Measurements from ENCODE around the gene TRIM37.

Gene TRIM37

GRCh38 chr17:59131131-59131530 is 24.5 kb upstream of the TRIM37 start:
- TF ChIP-seq ZNF274 (IDR thresholded peaks at IDR 0.05; ENCODE audit: low read depth, low read length), result no peak
- no peak overlapping the region for H3K4me3 ChIP-seq (ENCODE audit: low read length)

GRCh38 chr17:59129814-59130213 is 23.1 kb upstream of the TRIM37 start:
- TF ChIP-seq ZNF274 (IDR thresholded peaks at IDR 0.05; ENCODE audit: low read depth, low read length), result no peak
- no peak overlapping the region for H3K4me3 ChIP-seq (ENCODE audit: low read length)

- no peak overlapping the region for H3K4me3 ChIP-seq (ENCODE audit: low read length)
- TF ChIP-seq ZNF274 (IDR thresholded peaks at IDR 0.05; ENCODE audit: low read depth, low read length), result no peak
Measured at GRCh38 chr17:59126809-59127417, 20.2 kb upstream of the TRIM37 start.

DNA sequence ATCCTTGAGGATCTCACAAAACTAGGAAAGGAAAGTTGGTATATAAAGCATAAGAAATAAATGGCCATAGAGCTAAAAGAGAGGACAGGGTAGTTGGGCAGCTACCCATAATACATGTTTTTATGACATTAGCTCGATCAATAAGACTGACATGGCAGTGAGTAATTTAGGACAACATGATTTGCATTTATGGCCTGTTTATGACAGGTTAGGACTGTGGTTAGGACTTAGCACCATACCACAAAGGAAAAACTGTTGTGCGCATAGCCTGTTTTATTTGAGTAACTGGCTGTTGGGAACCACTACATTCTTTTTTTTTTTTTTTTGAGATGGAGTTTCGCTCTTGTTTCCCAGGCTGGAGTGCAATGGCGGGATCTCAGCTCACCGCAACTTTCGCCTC is 18.0 kb upstream of the TRIM37 start:
- no peak overlapping the region for H3K4me3 ChIP-seq (ENCODE audit: low read length)
- no peak for TF ChIP-seq ZNF274 (IDR thresholded peaks at IDR 0.05; ENCODE audit: low read depth, low read length)

DNA sequence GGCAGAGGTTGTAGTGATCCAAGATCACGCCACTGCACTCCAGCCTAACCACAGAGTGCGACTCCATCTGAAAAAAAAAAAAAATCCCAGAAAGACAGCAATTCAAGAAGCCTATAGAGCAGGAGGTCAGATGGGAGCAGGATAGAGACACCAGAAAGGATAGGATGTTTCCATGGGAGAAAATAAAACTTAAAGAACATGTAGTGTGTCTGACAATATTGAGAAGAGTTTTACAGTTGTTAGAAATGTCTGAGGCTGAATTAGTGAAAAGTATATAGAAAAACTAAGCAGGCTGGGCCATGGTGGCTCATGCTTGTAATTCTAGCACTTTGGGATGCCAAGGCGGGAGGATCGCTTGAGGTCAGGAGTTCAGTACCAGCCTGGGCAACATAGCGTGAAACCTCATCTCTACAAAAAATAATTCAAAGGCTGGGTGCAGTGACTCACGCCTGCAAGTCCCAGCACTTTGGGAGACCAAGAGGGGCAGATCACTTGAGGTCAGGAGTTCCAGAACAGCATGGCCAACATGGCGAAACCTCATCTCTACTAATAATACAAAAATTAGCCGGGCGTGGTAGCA is 15.3 kb upstream of the TRIM37 start:
- TF ChIP-seq ZNF274 (IDR thresholded peaks at IDR 0.05; ENCODE audit: low read depth, low read length), result no peak
- H3K4me3 ChIP-seq (ENCODE audit: low read length), result no peak overlapping the region

DNA sequence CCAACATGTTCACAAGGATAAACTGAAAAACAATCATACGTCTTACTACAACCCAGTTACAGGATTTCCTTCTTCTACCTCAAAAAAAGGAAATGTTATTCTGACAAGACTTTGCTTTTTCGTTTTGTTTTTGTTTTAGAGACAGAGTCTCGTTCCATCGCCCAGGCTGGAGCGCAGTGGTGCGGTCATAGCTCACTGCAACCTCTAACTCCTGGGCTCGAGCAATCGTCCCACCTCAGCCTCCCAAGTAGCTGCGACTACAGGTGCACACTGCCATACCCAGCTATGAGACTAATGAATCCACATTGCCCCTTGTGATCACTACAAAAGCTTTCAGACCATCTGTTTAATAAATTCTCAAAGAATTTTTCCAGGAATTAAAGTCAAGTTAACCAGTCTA is 8.8 kb upstream of the TRIM37 start:
- TF ChIP-seq ZNF274 (IDR thresholded peaks at IDR 0.05; ENCODE audit: low read depth, low read length), result no peak
- no peak overlapping the region for H3K4me3 ChIP-seq (ENCODE audit: low read length)

DNA sequence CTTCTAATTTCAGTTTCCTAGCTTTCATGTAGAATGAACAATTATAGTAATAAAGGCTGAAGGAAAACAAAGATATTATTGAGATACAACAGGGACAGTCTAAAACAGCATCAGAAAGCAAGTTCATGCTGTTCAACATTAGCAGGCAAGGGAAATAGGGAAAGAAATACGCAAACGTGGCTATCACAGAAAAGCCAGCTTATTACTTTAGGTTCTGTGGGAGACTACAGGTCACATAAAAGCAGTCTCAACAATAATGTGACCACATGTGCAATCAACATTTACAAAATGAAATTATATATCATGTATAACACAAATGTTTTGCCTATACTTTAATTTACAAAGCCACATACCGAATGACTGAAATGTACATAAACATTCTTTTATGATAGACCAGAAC is 4.9 kb upstream of the TRIM37 start:
- H3K4me3 ChIP-seq (ENCODE audit: low read length), result no peak overlapping the region
- no peak for TF ChIP-seq ZNF274 (IDR thresholded peaks at IDR 0.05; ENCODE audit: low read depth, low read length)

GRCh38 chr17:59110973-59111372 is 4.3 kb upstream of the TRIM37 start:
- no peak for TF ChIP-seq ZNF274 (IDR thresholded peaks at IDR 0.05; ENCODE audit: low read depth, low read length)

DNA sequence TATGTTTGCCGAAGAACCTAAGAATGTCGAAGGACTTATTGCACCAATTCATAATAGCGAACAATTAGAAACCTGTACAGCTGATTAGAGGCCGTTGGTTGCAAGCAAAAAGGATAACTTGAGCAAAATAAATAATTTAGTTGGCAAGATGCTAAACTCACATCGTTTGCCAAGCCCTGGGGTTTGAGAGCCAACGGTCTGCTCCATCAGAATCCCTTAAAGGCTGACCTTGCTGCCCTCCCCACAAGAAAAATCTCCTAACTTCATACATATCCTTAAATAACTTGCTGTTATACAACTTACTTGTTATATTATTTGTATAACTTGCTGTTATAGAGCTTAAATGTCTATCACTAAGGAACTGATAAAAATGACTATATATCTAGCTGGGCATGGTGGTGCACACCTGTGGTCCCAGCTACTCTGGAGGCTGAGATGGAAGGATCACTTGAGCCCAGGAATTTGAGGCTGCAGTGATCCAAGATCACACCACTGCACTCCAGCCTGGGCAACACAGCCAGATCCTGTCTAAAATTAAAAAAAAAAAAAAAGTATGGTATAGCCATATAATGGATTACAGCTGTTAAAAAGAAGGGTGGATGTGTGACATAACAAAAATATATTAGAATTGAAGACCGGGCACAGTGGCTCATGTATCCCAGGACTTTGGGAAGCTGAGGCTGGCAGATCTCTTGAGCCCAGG is 1.9 kb upstream of the TRIM37 start:
- no peak overlapping the region for H3K4me3 ChIP-seq (ENCODE audit: low read length)
- no peak for TF ChIP-seq ZNF274 (IDR thresholded peaks at IDR 0.05; ENCODE audit: low read depth, low read length)

More at GRCh38 chr17:59110973-59111372, 4.3 kb upstream of the TRIM37 start:
- no peak overlapping the region for H3K4me3 ChIP-seq (ENCODE audit: low read length)

- peak overlapping the region; percentile 85 for H3K4me3 ChIP-seq (ENCODE audit: low read length)
- TF ChIP-seq ZNF274 (IDR thresholded peaks at IDR 0.05; ENCODE audit: low read depth, low read length), result no peak
Measured at GRCh38 chr17:59107306-59107670, 608 bp upstream of the TRIM37 start.

DNA sequence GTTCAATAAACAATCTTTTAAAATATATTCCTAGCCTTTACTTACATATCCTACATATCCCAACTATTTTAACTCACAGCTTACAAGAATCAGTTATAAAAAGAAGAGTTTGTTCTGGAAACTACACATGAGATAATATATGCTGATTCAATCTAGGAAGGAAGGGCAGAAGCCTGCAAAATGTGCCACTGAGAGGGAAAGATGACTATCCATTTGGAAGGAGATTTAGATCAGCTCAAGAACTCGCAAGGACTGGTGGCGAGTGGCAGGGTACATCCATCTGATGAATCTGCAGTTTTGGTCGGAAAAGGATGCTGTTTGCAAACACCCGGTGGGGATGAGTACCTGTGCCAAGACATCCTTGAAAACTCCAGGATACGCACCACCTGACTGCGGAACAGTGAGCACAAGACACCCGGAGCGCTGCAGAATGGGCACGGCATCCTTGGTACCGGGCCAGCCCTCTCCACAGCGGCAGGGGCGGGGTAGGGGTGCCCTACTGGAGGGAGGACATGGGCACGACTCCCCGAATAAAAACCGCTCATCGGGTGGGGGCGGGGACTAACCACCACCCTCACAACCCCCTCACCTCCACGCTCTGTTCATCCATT is 723 bp downstream of the TRIM37 start:
- no peak for TF ChIP-seq ZNF274 (IDR thresholded peaks at IDR 0.05; ENCODE audit: low read depth, low read length)
- H3K4me3 ChIP-seq (ENCODE audit: low read length), result peak overlapping the region; percentile 86

- TF ChIP-seq ZNF274 (IDR thresholded peaks at IDR 0.05; ENCODE audit: low read depth, low read length), result no peak
- no peak overlapping the region for H3K4me3 ChIP-seq (ENCODE audit: low read length)
Measured at GRCh38 chr17:59101178-59101577, 5.5 kb downstream of the TRIM37 start.

DNA sequence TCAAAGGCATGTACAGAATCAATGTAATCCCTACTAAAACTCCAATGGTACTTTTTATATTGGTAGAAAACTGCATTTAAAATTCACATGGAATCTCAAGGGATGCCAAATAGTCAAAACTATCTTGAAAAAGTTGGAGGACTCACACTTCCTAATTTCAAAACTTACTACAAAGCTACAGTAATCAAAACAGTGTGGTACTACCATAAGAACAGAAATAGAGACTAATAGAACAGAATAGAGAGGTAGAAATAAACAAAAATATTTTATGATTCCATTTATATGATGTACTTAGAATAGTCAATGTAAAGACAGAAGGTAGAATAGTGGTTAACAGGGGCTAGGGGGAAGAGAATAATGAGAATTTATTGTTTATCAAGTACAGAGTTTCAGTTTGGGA is 8.8 kb downstream of the TRIM37 start:
- H3K4me3 ChIP-seq (ENCODE audit: low read length), result no peak overlapping the region
- no peak for TF ChIP-seq ZNF274 (IDR thresholded peaks at IDR 0.05; ENCODE audit: low read depth, low read length)

DNA sequence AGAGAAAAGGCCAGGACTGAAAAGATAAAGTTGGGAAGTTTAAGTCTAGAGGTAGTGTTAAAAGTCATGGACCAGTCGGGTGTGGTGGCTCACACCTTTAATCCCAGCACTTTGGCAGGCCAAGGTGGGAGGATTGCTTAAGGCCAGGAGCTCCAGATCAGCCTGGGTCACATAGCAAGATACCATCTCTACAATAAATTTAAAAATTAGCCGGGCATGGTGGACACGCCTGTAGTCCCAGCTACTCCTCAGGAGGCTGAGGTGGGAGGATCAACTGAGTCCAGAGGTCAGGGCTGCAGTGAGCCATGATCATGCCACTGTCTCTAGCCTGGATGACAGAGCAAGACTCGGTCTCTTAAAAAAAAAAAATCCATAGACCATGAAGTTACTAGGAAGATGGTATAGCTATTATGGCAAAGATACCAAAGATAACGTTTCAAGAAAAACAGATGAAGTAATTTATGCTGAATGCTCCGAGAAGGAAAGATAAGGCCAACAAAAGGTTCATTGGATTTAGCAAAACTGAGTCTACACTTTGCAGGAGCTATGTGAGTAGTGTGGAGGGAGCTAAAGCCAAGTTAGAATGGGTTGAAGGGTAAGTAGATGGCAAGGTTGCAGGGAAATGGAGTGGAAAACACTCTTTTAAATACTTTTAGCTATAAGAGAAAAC is 11.7 kb downstream of the TRIM37 start:
- no peak overlapping the region for H3K4me3 ChIP-seq (ENCODE audit: low read length)
- TF ChIP-seq ZNF274 (IDR thresholded peaks at IDR 0.05; ENCODE audit: low read depth, low read length), result no peak

All from GM08714 (cell line).